ENCODE results near the gene ODR4.

ODR4 gene

DNA sequence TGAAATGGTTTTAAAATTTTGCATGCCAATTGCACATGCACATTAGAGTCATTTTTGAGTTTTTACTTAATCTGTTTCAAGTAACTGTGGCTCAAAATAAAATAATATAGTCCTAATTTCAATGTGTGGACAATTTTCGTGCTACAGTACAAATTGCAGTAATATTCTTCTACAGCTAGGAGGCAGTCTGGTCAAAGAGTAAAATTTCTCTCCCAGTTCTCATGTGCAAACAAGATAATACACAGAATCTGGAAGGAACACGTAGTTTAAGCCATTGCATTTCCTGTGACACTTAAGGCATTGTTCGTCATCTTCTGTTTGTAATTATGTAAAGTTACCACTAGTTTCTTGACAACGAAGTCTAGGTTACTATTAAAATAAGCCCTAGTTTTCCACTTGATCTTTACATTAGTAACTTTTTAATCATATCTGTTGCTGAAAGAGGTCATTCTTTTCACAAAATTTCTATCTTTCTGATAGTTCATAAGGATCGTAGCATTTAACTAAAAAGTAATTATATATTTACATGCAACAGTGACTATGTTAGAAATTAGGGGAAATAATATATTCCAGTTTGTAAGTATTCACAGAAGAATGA is 28.9 kb downstream of the ODR4 start:
- peak; percentile 92 for DNase-seq (ENCODE audit: low read depth)
- TF ChIP-seq, protein P1, sequence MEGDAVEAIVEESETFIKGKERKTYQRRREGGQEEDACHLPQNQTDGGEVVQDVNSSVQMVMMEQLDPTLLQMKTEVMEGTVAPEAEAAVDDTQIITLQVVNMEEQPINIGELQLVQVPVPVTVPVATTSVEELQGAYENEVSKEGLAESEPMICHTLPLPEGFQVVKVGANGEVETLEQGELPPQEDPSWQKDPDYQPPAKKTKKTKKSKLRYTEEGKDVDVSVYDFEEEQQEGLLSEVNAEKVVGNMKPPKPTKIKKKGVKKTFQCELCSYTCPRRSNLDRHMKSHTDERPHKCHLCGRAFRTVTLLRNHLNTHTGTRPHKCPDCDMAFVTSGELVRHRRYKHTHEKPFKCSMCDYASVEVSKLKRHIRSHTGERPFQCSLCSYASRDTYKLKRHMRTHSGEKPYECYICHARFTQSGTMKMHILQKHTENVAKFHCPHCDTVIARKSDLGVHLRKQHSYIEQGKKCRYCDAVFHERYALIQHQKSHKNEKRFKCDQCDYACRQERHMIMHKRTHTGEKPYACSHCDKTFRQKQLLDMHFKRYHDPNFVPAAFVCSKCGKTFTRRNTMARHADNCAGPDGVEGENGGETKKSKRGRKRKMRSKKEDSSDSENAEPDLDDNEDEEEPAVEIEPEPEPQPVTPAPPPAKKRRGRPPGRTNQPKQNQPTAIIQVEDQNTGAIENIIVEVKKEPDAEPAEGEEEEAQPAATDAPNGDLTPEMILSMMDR (IDR thresholded peaks at IDR 0.05; ENCODE audit: low read length, missing control alignments), result peak; percentile 84
- no peak overlapping the region for H3K4me3 ChIP-seq (replicated peaks; ENCODE audit: low read depth, low read length)

DNA sequence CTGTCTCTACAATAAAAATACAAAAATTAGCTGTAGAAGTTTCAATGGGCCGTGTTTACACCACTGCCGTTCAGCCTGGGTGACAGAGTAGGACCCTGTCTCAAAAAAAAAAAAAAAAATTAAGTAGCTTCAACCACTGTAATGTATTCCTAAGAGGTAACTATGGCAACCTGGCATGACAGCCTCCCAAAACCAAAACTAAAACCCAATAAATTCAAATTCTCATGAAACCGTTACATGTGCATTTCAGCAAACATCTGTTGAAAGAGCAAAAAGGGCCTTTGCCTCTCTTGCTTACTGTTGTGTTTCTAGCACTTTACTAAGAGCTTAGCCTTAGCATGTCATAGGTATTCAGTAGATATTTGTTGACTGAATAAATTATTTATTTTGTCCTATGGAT is 33.5 kb downstream of the ODR4 start:
- DNase-seq (ENCODE audit: low read depth), result no peak
- TF ChIP-seq, protein P1 (IDR thresholded peaks at IDR 0.05; ENCODE audit: low read length, missing control alignments), result no peak

DNA sequence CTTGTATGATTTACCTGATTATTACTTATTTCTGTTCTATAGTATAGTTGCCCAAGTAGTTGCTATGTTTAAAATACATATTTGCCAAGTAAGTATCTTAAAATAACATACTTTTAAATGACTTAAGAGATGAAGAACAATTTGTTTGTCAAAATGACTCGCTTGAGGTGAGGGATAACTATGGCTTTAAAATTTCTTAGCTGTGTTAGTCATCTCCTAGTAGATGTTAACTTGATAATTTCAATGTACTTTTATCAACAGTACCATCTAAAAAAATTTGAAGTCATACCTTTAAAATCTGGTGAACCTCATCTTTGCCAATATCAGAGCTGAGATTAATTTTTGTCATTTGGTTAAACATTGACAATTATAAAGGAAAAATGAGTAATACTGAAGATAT is 37.7 kb downstream of the ODR4 start:
- H3K4me3 ChIP-seq (replicated peaks; ENCODE audit: low read depth, low read length), result no peak overlapping the region
- no peak for DNase-seq (ENCODE audit: low read depth)
- TF ChIP-seq, protein P1 (IDR thresholded peaks at IDR 0.05; ENCODE audit: low read length, missing control alignments), result no peak

More for the DNA sequence above, 33.5 kb downstream of the ODR4 start:
- no peak overlapping the region for H3K4me3 ChIP-seq (replicated peaks; ENCODE audit: low read depth, low read length)

DNA sequence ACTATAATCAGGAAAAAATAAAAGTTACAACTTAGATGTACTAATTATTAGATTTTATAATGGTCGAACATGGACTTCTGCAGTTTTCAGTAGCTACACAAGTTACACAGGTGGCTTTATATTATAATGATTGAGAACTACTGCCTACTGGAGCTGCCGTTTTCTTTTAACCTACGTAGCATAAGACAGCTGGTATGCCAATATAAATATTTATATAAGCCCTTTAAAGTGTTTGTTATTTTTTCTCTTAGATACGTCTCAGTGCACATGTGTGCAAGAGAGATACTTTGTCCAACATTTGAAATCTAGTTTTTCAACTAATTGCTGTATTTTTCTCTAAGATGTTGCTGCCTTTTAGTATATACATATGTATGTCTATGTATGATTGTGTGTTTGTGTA is 42.9 kb downstream of the ODR4 start:
- H3K4me3 ChIP-seq (replicated peaks; ENCODE audit: low read depth, low read length), result no peak overlapping the region
- TF ChIP-seq, protein P1 (IDR thresholded peaks at IDR 0.05; ENCODE audit: low read length, missing control alignments), result no peak
- DNase-seq (ENCODE audit: low read depth), result no peak

DNA sequence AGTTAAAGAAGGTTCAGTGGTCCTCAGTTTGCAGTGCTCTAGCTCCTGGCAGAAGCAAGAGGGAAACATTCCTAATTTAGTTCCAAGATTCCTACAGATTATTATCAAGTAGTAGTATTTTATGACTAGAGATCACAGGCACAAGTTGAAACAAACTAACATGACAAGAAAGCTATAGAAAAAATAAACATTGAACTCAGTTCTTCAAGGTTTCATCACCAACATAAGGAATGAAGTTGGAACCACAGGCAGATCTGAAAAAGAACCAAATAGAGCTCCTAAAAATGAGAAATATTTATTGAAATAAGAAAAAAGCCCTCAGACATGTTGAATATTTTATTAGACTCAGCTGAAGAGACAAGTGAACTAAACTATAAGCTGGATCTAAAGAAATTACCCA is 44.7 kb downstream of the ODR4 start:
- no peak overlapping the region for H3K4me3 ChIP-seq (replicated peaks; ENCODE audit: low read depth, low read length)
- DNase-seq (ENCODE audit: low read depth), result no peak
- TF ChIP-seq, protein P1 (IDR thresholded peaks at IDR 0.05; ENCODE audit: low read length, missing control alignments), result no peak

DNA sequence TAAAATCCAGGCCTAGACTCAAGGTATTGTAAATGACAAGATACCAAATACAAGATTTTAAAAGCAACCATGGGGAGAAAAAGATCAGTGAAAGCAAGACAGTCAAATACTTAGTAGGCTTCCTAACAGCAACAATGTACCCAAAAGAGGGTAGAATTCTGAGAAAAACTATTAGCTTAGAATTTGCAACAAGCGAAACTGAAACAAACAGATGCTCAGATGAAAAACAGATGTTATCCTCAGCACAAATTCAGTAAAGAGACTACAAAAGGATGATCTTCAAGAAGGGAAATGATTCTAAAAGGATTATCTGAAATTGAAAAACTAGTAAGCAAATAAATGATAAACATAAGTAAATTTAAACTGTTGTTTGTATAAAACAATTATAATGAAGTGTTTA is 45.3 kb downstream of the ODR4 start:
- TF ChIP-seq, protein P1 (IDR thresholded peaks at IDR 0.05; ENCODE audit: low read length, missing control alignments), result no peak
- DNase-seq (ENCODE audit: low read depth), result no peak
- H3K4me3 ChIP-seq (replicated peaks; ENCODE audit: low read depth, low read length), result no peak overlapping the region

DNA sequence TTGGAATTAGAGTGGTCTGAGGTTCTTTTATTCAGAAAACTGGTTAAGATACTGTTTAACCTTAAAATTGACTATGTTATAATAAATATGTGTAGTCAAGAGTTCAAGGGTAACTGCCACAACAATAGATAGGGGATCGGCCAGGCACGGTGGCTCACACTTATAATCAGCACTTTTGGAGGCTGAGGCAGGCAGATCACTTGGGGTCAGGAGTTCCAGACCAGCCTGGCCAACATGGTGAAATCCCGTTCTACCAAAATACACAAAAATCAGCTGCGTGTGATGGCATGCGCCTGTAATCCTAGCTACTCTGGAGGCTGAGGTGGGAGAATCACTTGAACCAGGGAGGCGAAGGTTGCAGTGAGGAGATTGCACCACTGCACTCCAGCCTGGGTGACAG is 45.8 kb downstream of the ODR4 start:
- DNase-seq (ENCODE audit: low read depth), result no peak
- TF ChIP-seq, protein P1 (IDR thresholded peaks at IDR 0.05; ENCODE audit: low read length, missing control alignments), result no peak
- no peak overlapping the region for H3K4me3 ChIP-seq (replicated peaks; ENCODE audit: low read depth, low read length)
